OCI-LY3 (cell line): ENCODE results near the gene SMAD5.

Experiments
- H2AFZ ChIP-seq: fragments of 200-600, 300-600 bp; shearing (Covaris generic); 2 replicates; pipeline ENCODE4 v1.6.0; 2014; ENCODE audit warnings: antibody characterized with exemption, low read depth, low read length
- H3K27ac ChIP-seq: fragments of 200-600, 300-600 bp; sonication (generic); 2 replicates; pipeline ENCODE4 v1.5.1; 2014; ENCODE audit warnings: mild to moderate bottlenecking, low read length, moderate library complexity, mixed read lengths
- H3K27me3 ChIP-seq: fragments of 200-600, 300-600 bp; sonication (generic); 2 replicates; pipeline ENCODE4 v1.6.1; 2014; ENCODE audit warnings: low read depth, low read length, mixed read lengths
- H3K36me3 ChIP-seq: fragments of 200-600, 300-600 bp; sonication (generic); replicated peaks from 2 replicates; pipeline ENCODE3; 2014; ENCODE audit warnings: low read depth, low read length, mixed read lengths
- H3K4me1 ChIP-seq: fragments of 300-600, 200-600 bp; sonication (generic); 2 replicates; pipeline ENCODE4 v1.6.1; 2014; ENCODE audit warnings: low read length, mixed read lengths
- H3K4me2 ChIP-seq: fragments of 200-600, 300-600 bp; sonication (generic); 2 replicates; pipeline ENCODE4 v1.6.1; 2014; ENCODE audit warnings: low read length, mixed read lengths
- H3K4me3 ChIP-seq: fragments of 300-600, 200-600 bp; sonication (generic); 2 replicates; pipeline ENCODE4 v1.5.1; 2014; ENCODE audit warnings: antibody characterized with exemption, mild to moderate bottlenecking, low read length, moderate library complexity
- H3K79me2 ChIP-seq: fragments of 300-600, 200-600 bp; shearing (Covaris generic); 2 replicates; pipeline ENCODE4 v1.6.1; 2014; ENCODE audit warnings: mild to moderate bottlenecking, low read length, mixed read lengths
- H3K9ac ChIP-seq: fragments of 300-600, 200-600 bp; shearing (Covaris generic); 2 replicates; pipeline ENCODE4 v1.6.0; 2014; ENCODE audit warnings: mild to moderate bottlenecking, low read length, moderate library complexity
- H3K9me3 ChIP-seq: fragments of 200-600, 300-600 bp; shearing (Covaris generic); 2 replicates; pipeline ENCODE4 v1.6.1; 2014; ENCODE audit warnings: low read length, mixed read lengths; ENCODE audit not compliant: insufficient read depth
- H4K20me1 ChIP-seq: fragments of 200-600, 300-600 bp; sonication (generic); 2 replicates; pipeline ENCODE4 v1.6.1; 2016; ENCODE audit warnings: low read length, mixed read lengths; ENCODE audit not compliant: insufficient read depth
- CTCF ChIP-seq: fragments of 200-600, 300-600 bp; sonication (generic); IDR thresholded peaks from 2 replicates; pipeline ENCODE4 v1.5.1; 2014; ENCODE audit warnings: antibody characterized with exemption, low read length, low read depth
- EZH2phosphoT487 ChIP-seq: fragments of 200-600 bp; shearing (Covaris generic); IDR thresholded peaks from 2 replicates; pipeline ENCODE4 v1.6.1; 2018; ENCODE audit warnings: antibody characterized with exemption, mixed run types, low read depth

The SMAD5 gene

GRCh38 chr5:136159457-136159856, 26.8 kb downstream of the SMAD5 start:
- no peak for TF ChIP-seq CTCF
- no peak for TF ChIP-seq EZH2phosphoT487
- Histone ChIP-seq H3K9ac (no peak overlapping the region), H3K9me3 (no peaks in the 10 kb centered on the region), H3K4me3 (no peak overlapping the region), H3K27me3 (no peaks in the 10 kb centered on the region), H3K79me2 (no peaks in the 10 kb centered on the region), H3K27ac (no peak overlapping the region), H3K4me2 (no peak overlapping the region), H4K20me1 (0 out of 2 replicates have a peak, but pooled peaks cover 4% of the 10 kb centered on the region), H2AFZ (no peak overlapping the region), H3K36me3 (peaks cover 16% of the 10 kb centered on the region), H3K4me1 (no peaks in the 10 kb centered on the region)

- Histone ChIP-seq H3K27ac (no peak overlapping the region), H4K20me1 (peaks cover 3% of the 10 kb centered on the region), H2AFZ (no peak overlapping the region), H3K9ac (no peak overlapping the region), H3K79me2 (no peaks in the 10 kb centered on the region), H3K4me1 (peaks cover 8% of the 10 kb centered on the region), H3K4me2 (no peak overlapping the region), H3K36me3 (peaks cover 2% of the 10 kb centered on the region), H3K27me3 (no peaks in the 10 kb centered on the region), H3K9me3 (no peaks in the 10 kb centered on the region), H3K4me3 (no peak overlapping the region)
- no peak for TF ChIP-seq CTCF
- no peak for TF ChIP-seq EZH2phosphoT487
These were observed 29.4 kb downstream of the SMAD5 start for GRCh38 chr5:136162008-136162407.

DNA sequence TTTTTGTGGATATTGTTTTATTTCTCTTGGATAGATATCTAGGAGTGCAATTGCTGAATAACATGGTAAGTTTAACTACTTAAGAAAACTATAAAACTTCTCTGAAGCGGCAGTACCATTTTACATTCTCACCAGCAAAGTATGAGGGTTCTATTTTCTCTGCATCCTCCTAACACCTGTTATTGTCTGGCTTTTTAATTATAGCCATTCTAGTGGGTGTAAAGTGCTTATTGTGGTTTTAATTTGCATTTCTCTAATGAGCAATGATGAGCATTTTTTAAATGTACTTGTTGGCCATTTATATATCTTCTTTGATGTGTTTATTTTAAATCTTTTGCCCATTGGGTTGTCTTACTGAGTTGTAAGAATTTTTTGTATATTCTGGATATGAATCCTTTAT, 31.6 kb downstream of the SMAD5 start:
- Histone ChIP-seq H3K27ac (no peak overlapping the region), H3K9ac (no peak overlapping the region), H4K20me1 (peaks cover 8% of the 10 kb centered on the region), H3K27me3 (no peaks in the 10 kb centered on the region), H3K4me3 (no peak overlapping the region), H3K9me3 (no peaks in the 10 kb centered on the region), H3K36me3 (peaks cover 2% of the 10 kb centered on the region), H3K4me2 (no peak overlapping the region), H2AFZ (no peak overlapping the region), H3K79me2 (no peaks in the 10 kb centered on the region), H3K4me1 (peaks cover 11% of the 10 kb centered on the region)
- TF ChIP-seq CTCF (no peak), EZH2phosphoT487 (no peak)

GRCh38 chr5:136166909-136167308, 34.3 kb downstream of the SMAD5 start:
- Histone ChIP-seq H3K27me3 (no peaks in the 10 kb centered on the region), H3K36me3 (peaks cover 2% of the 10 kb centered on the region), H3K27ac (no peak overlapping the region), H2AFZ (no peak overlapping the region), H3K79me2 (no peaks in the 10 kb centered on the region), H3K4me3 (0 out of 2 replicates have a peak overlapping the region, but pooled peaks have one; percentile 23), H3K4me2 (peak overlapping the region; percentile 73), H3K9ac (no peak overlapping the region), H3K4me1 (peaks cover 17% of the 10 kb centered on the region), H3K9me3 (no peaks in the 10 kb centered on the region), H4K20me1 (peaks cover 7% of the 10 kb centered on the region)
- TF ChIP-seq CTCF (no peak), EZH2phosphoT487 (no peak)
